H9 (cell line): Measurements from ENCODE around the gene MYOCD. TPM values are rescaled to one million over a fixed set of nuclear protein-coding genes. Genes with fewer than 3 reads are reported as not detected.

Source experiments
- DNase-seq: peaks from one replicate; pipeline ENCODE4 v3.0.0-alpha.2; 2017
- H2AFZ ChIP-seq: one replicate; pipeline ENCODE4 v1.6.1; 2013; ENCODE audit warnings: mild to moderate bottlenecking, low read length, control low read depth, moderate library complexity
- H2AK5ac ChIP-seq: 2 replicates; pipeline ENCODE4 v1.6.1; 2013; ENCODE audit warnings: low read length, control low read depth, mixed read lengths; ENCODE audit not compliant: insufficient read length
- H2BK120ac ChIP-seq: one replicate; pipeline ENCODE4 v1.6.1; 2013; ENCODE audit warnings: low read depth, mild to moderate bottlenecking, low read length, control low read depth, inconsistent platforms; ENCODE audit not compliant: poor library complexity, severe bottlenecking
- H2BK12ac ChIP-seq: 2 replicates; pipeline ENCODE4 v1.6.1; 2013; ENCODE audit warnings: low read length, control low read depth, mixed read lengths, low read depth; ENCODE audit not compliant: insufficient read length
- H2BK15ac ChIP-seq: 2 replicates; pipeline ENCODE4 v1.6.1; 2013; ENCODE audit warnings: low read depth, low read length, control low read depth
- H2BK20ac ChIP-seq: one replicate; pipeline ENCODE4 v1.6.1; 2013; ENCODE audit warnings: low read depth, mild to moderate bottlenecking, low read length, control low read depth, inconsistent platforms; ENCODE audit not compliant: poor library complexity, severe bottlenecking
- H2BK5ac ChIP-seq: 2 replicates; pipeline ENCODE4 v1.6.1; 2013; ENCODE audit warnings: low read length, control low read depth, mixed read lengths; ENCODE audit not compliant: insufficient read length
- H3K14ac ChIP-seq: 2 replicates; pipeline ENCODE4 v1.6.1; 2013; ENCODE audit warnings: low read length, control low read depth; ENCODE audit not compliant: insufficient read depth
- H3K18ac ChIP-seq: 2 replicates; pipeline ENCODE4 v1.6.1; 2013; ENCODE audit warnings: low read depth, mild to moderate bottlenecking, mixed read lengths, low read length, control low read depth; ENCODE audit not compliant: insufficient read length
- H3K23ac ChIP-seq: 2 replicates; pipeline ENCODE4 v1.6.1; 2013; ENCODE audit warnings: low read length, control low read depth, mixed read lengths, low read depth; ENCODE audit not compliant: insufficient read length
- H3K23me2 ChIP-seq: 2 replicates; pipeline ENCODE4 v1.6.1; 2013; ENCODE audit warnings: low read depth, mild to moderate bottlenecking, mixed read lengths, low read length, control low read depth; ENCODE audit not compliant: insufficient read length, poor library complexity, severe bottlenecking
- H3K27ac ChIP-seq: 2 replicates; pipeline ENCODE4 v1.5.1; 2013; ENCODE audit warnings: low read length, control low read depth, mixed read lengths, low read depth; ENCODE audit not compliant: insufficient read length
- H3K27me3 ChIP-seq: 2 replicates; pipeline ENCODE4 v1.6.1; 2013; ENCODE audit warnings: low read length, control low read depth, inconsistent platforms; ENCODE audit not compliant: insufficient read depth
- H3K4ac ChIP-seq: 2 replicates; pipeline ENCODE4 v1.6.1; 2013; ENCODE audit warnings: low read depth, mild to moderate bottlenecking, control low read depth, inconsistent platforms, low read length, moderate library complexity
- H3K4me1 ChIP-seq: 2 replicates; pipeline ENCODE4 v1.6.1; 2013; ENCODE audit warnings: low read length, control low read depth, inconsistent platforms; ENCODE audit not compliant: insufficient read depth
- H3K4me2 ChIP-seq: 2 replicates; pipeline ENCODE4 v1.6.1; 2013; ENCODE audit warnings: low read length, control low read depth, mixed read lengths; ENCODE audit not compliant: insufficient read length, insufficient read depth
- H3K56ac ChIP-seq: 2 replicates; pipeline ENCODE4 v1.6.1; 2013; ENCODE audit warnings: low read depth, mild to moderate bottlenecking, mixed read lengths, low read length, control low read depth; ENCODE audit not compliant: insufficient read length
- H3K79me1 ChIP-seq: 2 replicates; pipeline ENCODE4 v1.6.1; 2013; ENCODE audit warnings: low read depth, mild to moderate bottlenecking, moderate library complexity, low read length, control low read depth, inconsistent platforms; ENCODE audit not compliant: insufficient read depth, poor library complexity, severe bottlenecking
- H3K79me2 ChIP-seq: 2 replicates; pipeline ENCODE4 v1.6.1; 2013; ENCODE audit warnings: low read length, control low read depth, inconsistent platforms; ENCODE audit not compliant: insufficient read depth
- H3K9ac ChIP-seq: 2 replicates; pipeline ENCODE4 v1.6.1; 2013; ENCODE audit warnings: low read length, control low read depth, mixed read lengths; ENCODE audit not compliant: insufficient read length; ENCODE audit errors: extremely low read depth
- H3K9me3 ChIP-seq: one replicate; pipeline ENCODE4 v1.6.1; 2013; ENCODE audit warnings: low read depth, low read length, inconsistent platforms; ENCODE audit not compliant: control insufficient read depth
- H3T11ph ChIP-seq: one replicate; pipeline ENCODE4 v1.6.1; 2013; ENCODE audit warnings: mild to moderate bottlenecking, low read length, control low read depth, inconsistent platforms
- H4K20me1 ChIP-seq: one replicate; pipeline ENCODE4 v1.6.1; 2013; ENCODE audit not compliant: control insufficient read depth, insufficient read length, insufficient read depth
- H4K5ac ChIP-seq: 2 replicates; pipeline ENCODE4 v1.6.1; 2013; ENCODE audit warnings: low read depth, mild to moderate bottlenecking, mixed read lengths, low read length, control low read depth; ENCODE audit not compliant: insufficient read length
- H4K8ac ChIP-seq: replicated peaks from 2 replicates; pipeline ENCODE4 v1.6.1; 2013; ENCODE audit warnings: low read length, control low read depth, mixed read lengths, low read depth; ENCODE audit not compliant: insufficient read length
- H4K91ac ChIP-seq: 2 replicates; pipeline ENCODE4 v1.6.1; 2013; ENCODE audit warnings: low read depth, mild to moderate bottlenecking, moderate library complexity, mixed read lengths, low read length, control low read depth; ENCODE audit not compliant: insufficient read length
- H3K27ac Mint-ChIP-seq, 3 experiments: 2 replicates in 2 of 3; 3 replicates in 1 of 3; pipeline ENCODE4 v1.8.0; 2020 to 2021; ENCODE audit warnings: mixed read lengths in 3 of 3, mild to moderate bottlenecking in 1 of 3, moderate library complexity in 1 of 3
- H3K27me3 Mint-ChIP-seq: 2 replicates; pipeline ENCODE4 v1.8.0; 2021; ENCODE audit warnings: low read depth, mild to moderate bottlenecking, moderate library complexity, mixed read lengths
- H3K36me3 Mint-ChIP-seq, 3 experiments: 2 replicates in 2 of 3; 3 replicates in 1 of 3; pipeline ENCODE4 v1.8.0; 2020 to 2021; ENCODE audit warnings: low read depth in 3 of 3, mixed read lengths in 3 of 3; ENCODE audit not compliant: insufficient read depth in 1 of 3
- H3K4me1 Mint-ChIP-seq, 2 experiments: 2 replicates each; pipeline ENCODE4 v1.8.0; 2020; ENCODE audit warnings: mixed read lengths in 2 of 2
- H3K4me3 Mint-ChIP-seq, 2 experiments: 2 replicates in 1 of 2; 3 replicates in 1 of 2; pipeline ENCODE4 v1.8.0; 2020 to 2021; ENCODE audit warnings: mild to moderate bottlenecking in 2 of 2, mixed read lengths in 2 of 2, moderate library complexity in 1 of 2
- H3K9me3 Mint-ChIP-seq, 2 experiments: 2 replicates in 1 of 2; 3 replicates in 1 of 2; pipeline ENCODE4 v1.8.0; 2020; ENCODE audit warnings: mild to moderate bottlenecking in 2 of 2, mixed read lengths in 2 of 2, moderate library complexity in 1 of 2
- WGBS: extraction: QIAGEN DNeasy Blood & Tissue Kit; methylation state at CpG from one replicate; pipeline ENCODE4 v1.1.7; 2013; ENCODE audit warnings: missing lambda C conversion rate, low lambda C conversion rate, mixed read lengths; ENCODE audit not compliant: insufficient read length; ENCODE audit errors: extremely low coverage; 5-methylcytosine and 5-hydroxymethylcytosine counted together
- total RNA-seq: library from RNA; stranded (reverse); gene quantifications from 2 replicates; pipeline ENCODE4 v1.2.1, GENCODE V29; 2021
- TF ChIP-seq, protein P1 (sequence below): fragments of 200-600 bp; sonication (generic); conservative IDR thresholded peaks from 3 replicates; pipeline ENCODE4 v1.8.0; 2021; ENCODE audit warnings: antibody characterized with exemption, mild to moderate bottlenecking

The MYOCD gene
- total RNA-seq, 1 experiment from 2014 or later: 0.17 TPM

GRCh38 chr17:12648498-12648897, 17.2 kb upstream of the MYOCD start:
- WGBS: no CpG with 5 or more reads among the region's 3 CpGs
- H2AFZ ChIP-seq: no peak overlapping the region
- no peak overlapping the region for H4K8ac ChIP-seq
- H3K9me3 ChIP-seq: no peaks in the 10 kb centered on the region
- H3K4me1 ChIP-seq: peaks cover 3% of the 10 kb centered on the region; the same call in 1 of the 2 replicates
- H3K4me3 Mint-ChIP-seq: no peak overlapping the region
- no peak overlapping the region for H3K23ac ChIP-seq
- H3K4me2 ChIP-seq: no peak overlapping the region
- H3K27ac Mint-ChIP-seq: no peak overlapping the region
- no peak overlapping the region for H2BK120ac ChIP-seq
- H3K14ac ChIP-seq: no peak overlapping the region
- H3K9me3 Mint-ChIP-seq: peaks cover 7 to 8% of the 10 kb centered on the region in 2 experiments; a peak in 4 of 5 replicates
- H2BK5ac ChIP-seq: no peak overlapping the region
- no peaks in the 10 kb centered on the region for H3K79me1 ChIP-seq
- H2AK5ac ChIP-seq: no peak overlapping the region
- no peak for DNase-seq
- no peak overlapping the region for H4K91ac ChIP-seq
- no peak overlapping the region for H3K27ac ChIP-seq
- H2BK15ac ChIP-seq: no peak overlapping the region
- no peak overlapping the region for H3K56ac ChIP-seq
- H2BK12ac ChIP-seq: no peak overlapping the region
- H3K9ac ChIP-seq: no peak overlapping the region
- no peaks in the 10 kb centered on the region for H4K20me1 ChIP-seq
- peaks cover 0 to 5% (median 4%) of the 10 kb centered on the region in 3 experiments; a peak in 4 of 7 replicates for H3K36me3 Mint-ChIP-seq
- no peaks in the 10 kb centered on the region; the same call in 1 of the 2 replicates for H3K27me3 Mint-ChIP-seq
- no peaks in the 10 kb centered on the region for H3K23me2 ChIP-seq
- H3K79me2 ChIP-seq: no peaks in the 10 kb centered on the region
- no peak overlapping the region for H3T11ph ChIP-seq
- H3K18ac ChIP-seq: no peak overlapping the region
- no peak overlapping the region for H2BK20ac ChIP-seq
- TF ChIP-seq, protein P1, sequence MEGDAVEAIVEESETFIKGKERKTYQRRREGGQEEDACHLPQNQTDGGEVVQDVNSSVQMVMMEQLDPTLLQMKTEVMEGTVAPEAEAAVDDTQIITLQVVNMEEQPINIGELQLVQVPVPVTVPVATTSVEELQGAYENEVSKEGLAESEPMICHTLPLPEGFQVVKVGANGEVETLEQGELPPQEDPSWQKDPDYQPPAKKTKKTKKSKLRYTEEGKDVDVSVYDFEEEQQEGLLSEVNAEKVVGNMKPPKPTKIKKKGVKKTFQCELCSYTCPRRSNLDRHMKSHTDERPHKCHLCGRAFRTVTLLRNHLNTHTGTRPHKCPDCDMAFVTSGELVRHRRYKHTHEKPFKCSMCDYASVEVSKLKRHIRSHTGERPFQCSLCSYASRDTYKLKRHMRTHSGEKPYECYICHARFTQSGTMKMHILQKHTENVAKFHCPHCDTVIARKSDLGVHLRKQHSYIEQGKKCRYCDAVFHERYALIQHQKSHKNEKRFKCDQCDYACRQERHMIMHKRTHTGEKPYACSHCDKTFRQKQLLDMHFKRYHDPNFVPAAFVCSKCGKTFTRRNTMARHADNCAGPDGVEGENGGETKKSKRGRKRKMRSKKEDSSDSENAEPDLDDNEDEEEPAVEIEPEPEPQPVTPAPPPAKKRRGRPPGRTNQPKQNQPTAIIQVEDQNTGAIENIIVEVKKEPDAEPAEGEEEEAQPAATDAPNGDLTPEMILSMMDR: no peak
- no peak overlapping the region for H4K5ac ChIP-seq
- peaks cover 10 to 11% of the 10 kb centered on the region in 2 experiments for H3K4me1 Mint-ChIP-seq
- H3K27me3 ChIP-seq: no peaks in the 10 kb centered on the region
- H3K4ac ChIP-seq: no peak overlapping the region
